Esophagus squamous epithelium (tissue), 4 donors: ENCODE data around the gene MAGI1.

ENCODE experiments used
- CTCF ChIP-seq, 6 experiments: fragments of 450-650 bp in 4 of 6; fragments of 200-600 bp in 2 of 6; sonication (generic) in 2 of 6; IDR thresholded peaks; one replicate each; pipeline ENCODE4 v1.5.1; 2016 to 2019; ENCODE audit warnings: antibody characterized with exemption in 6 of 6, mild to moderate bottlenecking in 4 of 6, moderate library complexity in 4 of 6
- POLR2A ChIP-seq, 4 donors: fragments of 450-650 bp; IDR thresholded peaks; one replicate each; pipeline ENCODE4 v1.6.1; 2017; ENCODE audit warnings: antibody characterized with exemption in 4 of 4, mild to moderate bottlenecking in 4 of 4, moderate library complexity in 3 of 4

- TF ChIP-seq POLR2A (IDR thresholded peaks at IDR 0.05) (no peak), CTCF (IDR thresholded peaks at IDR 0.05) (no peak)
Measured at GRCh38 chr3:65905771-65906170, 132.9 kb downstream of the MAGI1 start.
